H1 (cell line): ENCODE results near the gene CCDC192. TPM values are rescaled to one million over a fixed set of nuclear protein-coding genes. Genes with fewer than 3 reads are reported as not detected.

Source experiments
- CTCF ChIA-PET: fragments of 300-600 bp; sonication (Branson Sonifier 250); formaldehyde crosslinking; loops from one replicate; lab custom pipeline; 2021; ENCODE audit not compliant: partially characterized antibody; lab: Charles Lee
- POLR2A ChIA-PET: fragments of 300-600 bp; sonication (Branson Sonifier 250); formaldehyde crosslinking; loops from one replicate; lab custom pipeline; 2021; ENCODE audit warnings: inconsistent platforms; ENCODE audit not compliant: partially characterized antibody; lab: Charles Lee
- DNase-seq, 2 experiments: peaks; one replicate each; pipeline versions ENCODE4 v3.0.0 to v3.0.0-alpha.2; 2010 to 2022; ENCODE audit warnings: low spot score in 2 of 2, low read depth in 1 of 2, mixed read lengths in 1 of 2
- FAIRE-seq: peaks from 2 replicates; lab custom pipeline; 2011; peaks lifted over from hg19 to GRCh38; lab: Jason Lieb, UNC
- H2AFZ ChIP-seq: 2 replicates; pipeline ENCODE4 v1.8.1; 2012; ENCODE audit warnings: low read length, inconsistent platforms
- H2AK5ac ChIP-seq: 2 replicates; pipeline ENCODE4 v1.6.1; 2013; ENCODE audit warnings: low read depth, low read length
- H2BK120ac ChIP-seq: replicated peaks from 2 replicates; pipeline ENCODE3; 2013; ENCODE audit warnings: low read depth, low read length, inconsistent platforms
- H2BK12ac ChIP-seq: 2 replicates; pipeline ENCODE4 v1.6.1; 2013; ENCODE audit warnings: low read depth, low read length
- H2BK15ac ChIP-seq: 2 replicates; pipeline ENCODE4 v1.6.1; 2013; ENCODE audit warnings: low read length
- H2BK20ac ChIP-seq: 2 replicates; pipeline ENCODE4 v1.6.1; 2013; ENCODE audit warnings: low read length
- H2BK5ac ChIP-seq: 2 replicates; pipeline ENCODE4 v1.6.1; 2013; ENCODE audit warnings: low read depth, low read length
- H3K14ac ChIP-seq: 2 replicates; pipeline ENCODE4 v1.6.1; 2013; ENCODE audit warnings: inconsistent platforms; ENCODE audit not compliant: insufficient read length
- H3K18ac ChIP-seq: 2 replicates; pipeline ENCODE4 v1.6.1; 2013; ENCODE audit warnings: low read length; ENCODE audit errors: extremely low read depth
- H3K23ac ChIP-seq: 2 replicates; pipeline ENCODE4 v1.6.1; 2013; ENCODE audit warnings: inconsistent platforms; ENCODE audit not compliant: insufficient read length
- H3K23me2 ChIP-seq: 2 replicates; pipeline ENCODE4 v1.6.1; 2013; ENCODE audit warnings: low read depth, low read length
- H3K27ac ChIP-seq: 2 replicates; pipeline ENCODE4 v1.6.1; 2011; ENCODE audit warnings: low read depth, low read length, inconsistent platforms
- H3K27me3 ChIP-seq, 4 experiments: replicated peaks in 1 of 4; 1 replicate in 1 of 4; 2 replicates in 3 of 4; pipeline versions ENCODE4 v1.6.1 to v1.8.1; 2011 to 2013; ENCODE audit warnings: low read length in 3 of 4, mild to moderate bottlenecking in 3 of 4, inconsistent platforms in 2 of 4, mixed read lengths in 2 of 4, moderate library complexity in 1 of 4; ENCODE audit not compliant: control insufficient read depth in 3 of 4, insufficient read depth in 3 of 4; ENCODE audit errors: extremely low read depth in 1 of 4
- H3K36me3 ChIP-seq, 4 experiments: 2 replicates each; pipeline versions ENCODE4 v1.6.1 to v1.8.1; 2011 to 2013; ENCODE audit warnings: mild to moderate bottlenecking in 4 of 4, low read length in 3 of 4, moderate library complexity in 2 of 4, control low read depth in 1 of 4, inconsistent platforms in 1 of 4; ENCODE audit not compliant: insufficient read depth in 4 of 4, control insufficient read depth in 2 of 4
- H3K4ac ChIP-seq: replicated peaks from 2 replicates; pipeline ENCODE3; 2013; ENCODE audit warnings: low read length, low read depth, mixed read lengths, inconsistent platforms; ENCODE audit not compliant: insufficient read length
- H3K4me1 ChIP-seq, 4 experiments: replicated peaks in 1 of 4; 1 replicate in 1 of 4; 2 replicates in 3 of 4; pipeline versions ENCODE4 v1.6.1 to v1.8.1; 2011 to 2013; ENCODE audit warnings: low read length in 3 of 4, inconsistent platforms in 2 of 4, mixed read lengths in 1 of 4; ENCODE audit not compliant: insufficient read depth in 4 of 4, control insufficient read depth in 3 of 4
- H3K4me2 ChIP-seq, 2 experiments: 2 replicates each; pipeline versions ENCODE4 v1.6.1 to v1.8.1; 2011 to 2013; ENCODE audit warnings: low read depth in 2 of 2, low read length in 2 of 2, control low read depth in 1 of 2, inconsistent platforms in 1 of 2, mild to moderate bottlenecking in 1 of 2; ENCODE audit not compliant: insufficient read depth in 1 of 2
- H3K4me3 ChIP-seq, 4 experiments: fragments of 200-600, 300-600 bp in 1 of 4; sonication (generic), shearing (Covaris generic), sonication (Bioruptor Twin) in 1 of 4; 2 replicates each; pipeline versions ENCODE4 v1.5.1 to v1.8.1; 2011 to 2016; ENCODE audit warnings: low read length in 4 of 4, low read depth in 3 of 4, control low read depth in 2 of 4, inconsistent platforms in 2 of 4, mild to moderate bottlenecking in 2 of 4, mixed read lengths in 1 of 4, moderate library complexity in 1 of 4; ENCODE audit not compliant: insufficient read depth in 2 of 4; ENCODE audit errors: extremely low read depth in 1 of 4
- H3K56ac ChIP-seq: replicated peaks from 2 replicates; pipeline ENCODE3; 2013; ENCODE audit warnings: low read depth, mild to moderate bottlenecking, mixed read lengths, low read length, inconsistent platforms; ENCODE audit not compliant: insufficient read length
- H3K79me1 ChIP-seq: 2 replicates; pipeline ENCODE4 v1.6.1; 2013; ENCODE audit warnings: low read depth, low read length, control low read depth
- H3K79me2 ChIP-seq, 2 experiments: 2 replicates each; pipeline versions ENCODE4 v1.6.1 to v1.8.1; 2012 to 2013; ENCODE audit warnings: low read length in 2 of 2, mild to moderate bottlenecking in 2 of 2, inconsistent platforms in 1 of 2; ENCODE audit not compliant: insufficient read depth in 2 of 2, control insufficient read depth in 1 of 2
- H3K9ac ChIP-seq, 4 experiments: replicated peaks in 1 of 4; 1 replicate in 1 of 4; 2 replicates in 3 of 4; pipeline versions ENCODE4 v1.6.1 to v1.8.1; 2011 to 2013; ENCODE audit warnings: low read depth in 3 of 4, low read length in 3 of 4, control low read depth in 2 of 4, mild to moderate bottlenecking in 2 of 4, moderate library complexity in 2 of 4, inconsistent platforms in 1 of 4; ENCODE audit errors: extremely low read depth in 1 of 4
- H3K9me3 ChIP-seq, 2 experiments: 2 replicates each; pipeline versions ENCODE4 v1.6.1 to v1.8.1; 2012 to 2013; ENCODE audit warnings: mild to moderate bottlenecking in 2 of 2, moderate library complexity in 2 of 2, control low read depth in 1 of 2, inconsistent platforms in 1 of 2, low read depth in 1 of 2, low read length in 1 of 2, mixed read lengths in 1 of 2; ENCODE audit not compliant: insufficient read depth in 2 of 2
- H4K20me1 ChIP-seq, 2 experiments: replicated peaks in 1 of 2; 2 replicates each; pipeline versions ENCODE3 to v1.8.1; 2011 to 2013; ENCODE audit warnings: inconsistent platforms in 2 of 2, low read length in 2 of 2, mild to moderate bottlenecking in 1 of 2; ENCODE audit not compliant: insufficient read depth in 2 of 2, control insufficient read depth in 1 of 2
- H4K5ac ChIP-seq: 2 replicates; pipeline ENCODE4 v1.6.1; 2013; ENCODE audit warnings: low read length, low read depth, mixed read lengths, inconsistent platforms; ENCODE audit not compliant: insufficient read length
- H4K8ac ChIP-seq: 2 replicates; pipeline ENCODE4 v1.8.0; 2013; ENCODE audit warnings: mild to moderate bottlenecking, moderate library complexity, low read length, inconsistent platforms; ENCODE audit not compliant: insufficient read depth; ENCODE audit errors: extremely low read depth
- H4K91ac ChIP-seq: replicated peaks from 2 replicates; pipeline ENCODE3; 2013; ENCODE audit warnings: low read length, mixed read lengths, inconsistent platforms; ENCODE audit not compliant: insufficient read length
- BACH1 ChIP-seq: IDR thresholded peaks from 2 replicates; pipeline ENCODE4 v1.6.1; 2012; ENCODE audit warnings: low read length, improper control_type of control experiment
- BCL11A ChIP-seq, 2 experiments: IDR thresholded peaks; one replicate each; pipeline ENCODE4 v1.6.1; 2011; ENCODE audit warnings: low read depth in 2 of 2, low read length in 2 of 2, mild to moderate bottlenecking in 2 of 2
- CBX5 ChIP-seq: fragments of 300-800, 300-1000 bp; sonication (generic); IDR thresholded peaks from 2 replicates; pipeline ENCODE4 v1.7.1; 2016; ENCODE audit warnings: antibody characterized with exemption, low read length, low read depth
- EGR1 ChIP-seq: IDR thresholded peaks from 2 replicates; pipeline ENCODE4 v1.6.1; 2011; ENCODE audit warnings: low read depth, low read length, borderline replicate concordance
- EP300 ChIP-seq, 2 experiments: IDR thresholded peaks; 1 replicate in 1 of 2; 2 replicates in 1 of 2; pipeline ENCODE4 v1.6.1; 2011 to 2012; ENCODE audit warnings: low read depth in 2 of 2, low read length in 2 of 2, mild to moderate bottlenecking in 2 of 2, borderline replicate concordance in 1 of 2, inconsistent platforms in 1 of 2, moderate library complexity in 1 of 2
- GTF2F1 ChIP-seq: IDR thresholded peaks from 2 replicates; pipeline ENCODE4 v1.6.1; 2012; ENCODE audit warnings: low read depth, low read length, improper control_type of control experiment, borderline replicate concordance
- JUN ChIP-seq: IDR thresholded peaks from 2 replicates; pipeline ENCODE4 v1.6.1; 2011; ENCODE audit warnings: low read depth, mild to moderate bottlenecking, improper control_type of control experiment, low read length
- KDM4A ChIP-seq: IDR thresholded peaks from one replicate; pipeline ENCODE4 v1.7.1; 2012; ENCODE audit warnings: low read depth, mild to moderate bottlenecking, moderate library complexity, low read length, inconsistent platforms; ENCODE audit not compliant: severe bottlenecking
- KDM5A ChIP-seq: fragments of 200-600 bp; IDR thresholded peaks from 2 replicates; pipeline ENCODE4 v1.7.1; 2012; ENCODE audit warnings: mild to moderate bottlenecking, low read length, inconsistent platforms, mixed read lengths
- NRF1 ChIP-seq: IDR thresholded peaks from 2 replicates; pipeline ENCODE4 v1.6.1; 2011; ENCODE audit warnings: mild to moderate bottlenecking, low read depth, low read length, improper control_type of control experiment
- RBBP5 ChIP-seq: IDR thresholded peaks from 2 replicates; pipeline ENCODE4 v1.7.1; 2012; ENCODE audit warnings: low read depth, mild to moderate bottlenecking, inconsistent platforms, low read length, moderate library complexity, borderline replicate concordance
- SIN3A ChIP-seq, 2 experiments: IDR thresholded peaks in 1 of 2; conservative IDR thresholded peaks in 1 of 2; 2 replicates each; pipeline ENCODE4 v1.6.1; 2011 to 2012; ENCODE audit warnings: low read length in 2 of 2, improper control_type of control experiment in 1 of 2, low read depth in 1 of 2, mild to moderate bottlenecking in 1 of 2
- SUZ12 ChIP-seq: fragments of 200-600 bp; sonication (generic); IDR thresholded peaks from 2 replicates; pipeline ENCODE4 v1.6.1; 2012; ENCODE audit warnings: mild to moderate bottlenecking, inconsistent platforms, low read length, moderate library complexity, mixed read lengths
- TCF12 ChIP-seq: IDR thresholded peaks from 2 replicates; pipeline ENCODE4 v1.6.1; 2011; ENCODE audit warnings: low read depth, mild to moderate bottlenecking, low read length
- ZNF274 ChIP-seq: IDR thresholded peaks from 2 replicates; pipeline ENCODE4 v1.7.0; 2012; ENCODE audit warnings: low read length, borderline replicate concordance; ENCODE audit errors: extremely low read depth
- WGBS, 2 experiments: shearing (Covaris generic) in 1 of 2; methylation state at CpG; one replicate each; pipeline versions ENCODE4 v1.1.6 to v1.1.7; 2013 to 2015; ENCODE audit warnings: low lambda C conversion rate in 2 of 2, mixed read lengths in 2 of 2, inconsistent platforms in 1 of 2, low coverage in 1 of 2, missing lambda C conversion rate in 1 of 2; ENCODE audit not compliant: insufficient replicate concordance in 2 of 2, insufficient coverage in 1 of 2, insufficient read length in 1 of 2; ENCODE audit errors: extremely low coverage in 1 of 2, missing lambda C conversion rate in 1 of 2; 5-methylcytosine and 5-hydroxymethylcytosine counted together
- polyA plus RNA-seq, 7 experiments: library from polyadenylated mRNA; depleted of rRNA in 3 of 7; stranded (reverse) in 5 of 7; unstranded in 2 of 7; fragments of >200 nt in 5 of 7; fragments of 200-250 nt in 2 of 7; gene quantifications; 1 replicate in 5 of 7; 2 replicates in 1 of 7; 4 replicates in 1 of 7; pipeline versions ENCODE4 v1.2.1 to v1.2.3, GENCODE V29; 2011 to 2013; ENCODE audit warnings: missing spikeins in 2 of 7, mixed read lengths in 2 of 7
- total RNA-seq: library from RNA; stranded (reverse); fragmentation: NEBNext Ultra II Directional; extraction: Animal tissue kit (Norgen Biotek cat#: 25700); gene quantifications from 2 replicates; pipeline ENCODE4 v1.2.1, GENCODE V29; 2021

CCDC192 gene
- total and polyA plus RNA-seq, 2 of the 8 experiments (the other 6 are each of a cell fraction or from before 2014, with no cell fraction given), result 0.61 TPM; not detected in 1

DNA sequence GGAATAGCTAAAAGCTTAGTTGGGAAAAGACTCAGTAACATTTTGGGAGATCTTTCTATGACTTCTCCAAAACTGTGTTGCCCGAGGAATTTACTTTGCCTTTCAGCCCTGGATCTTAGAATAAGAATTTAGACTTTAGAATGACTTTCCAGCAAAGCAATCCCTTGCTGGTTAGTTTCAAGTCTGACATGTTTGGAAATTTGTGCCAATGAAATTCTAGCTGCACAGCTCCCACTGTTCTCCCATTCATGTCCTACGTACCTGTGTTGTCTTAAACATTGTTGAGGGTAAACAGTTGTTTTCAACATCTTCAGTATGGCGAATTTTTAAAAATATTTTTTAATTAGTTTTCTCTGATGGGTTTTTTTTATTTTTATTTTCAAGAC is 111.4 kb downstream of the CCDC192 start:
- WGBS, 2 experiments, result 91% methylated on average over 3 of the region's 3 CpGs; no CpG with 5 or more reads in 1 of the 2 experiments
- Histone ChIP-seq H3K4me2 (no peak overlapping the region), H2BK5ac (no peak overlapping the region)
- TF ChIP-seq EP300 (IDR thresholded peaks at IDR 0.05; ENCODE audit: borderline replicate concordance in 1 of 2, low read depth in 2 of 2, low read length in 2 of 2) (no peak), SIN3A (conservative IDR thresholded peaks at IDR 0.05 in 1 of 2, IDR thresholded peaks at IDR 0.05 in 1 of 2; ENCODE audit: low read depth in 1 of 2, low read length in 2 of 2) (no peak), BACH1 (no peak), BCL11A (IDR thresholded peaks at IDR 0.05; ENCODE audit: low read depth in 2 of 2, low read length in 2 of 2) (no peak), SUZ12 (no peak), TCF12 (no peak), KDM5A (no peak), RBBP5 (no peak), NRF1 (no peak), KDM4A (no peak), JUN (no peak), EGR1 (no peak), ZNF274 (no peak), GTF2F1 (no peak), CBX5 (no peak)

More for the DNA sequence above, 111.4 kb downstream of the CCDC192 start:
- ChIA-PET POLR2A (no interaction called here), CTCF (interaction anchor here (0.9 to 1.2 kb wide), 2 partner anchors 38 to 414 kb away, joined by 3 read pairs; no protein-coding TSS in a partner anchor)
- Histone ChIP-seq H2BK12ac (no peak overlapping the region), H3K23ac (no peak overlapping the region), H3K9me3 (no peaks in the 10 kb centered on the region), H2BK20ac (no peak overlapping the region), H3K79me2 (no peaks in the 10 kb centered on the region), H4K8ac (no peak overlapping the region), H2BK15ac (no peak overlapping the region), H4K20me1 (no peaks in the 10 kb centered on the region), H3K4me3 (no peak overlapping the region), H3K4ac (no peak overlapping the region), H3K14ac (no peak overlapping the region), H3K27ac (no peak overlapping the region), H3K23me2 (no peaks in the 10 kb centered on the region), H3K18ac (no peak overlapping the region), H3K36me3 (no peaks in the 10 kb centered on the region), H3K27me3 (no peaks in the 10 kb centered on the region), H2AFZ (no peak overlapping the region), H4K5ac (no peak overlapping the region), H2BK120ac (no peak overlapping the region), H2AK5ac (no peak overlapping the region), H3K79me1 (no peaks in the 10 kb centered on the region), H3K56ac (no peak overlapping the region), H4K91ac (no peak overlapping the region), H3K4me1 (peaks cover 2 to 11% (median 5%) of the 10 kb centered on the region in 4 experiments; a peak in 3 of 7 replicates), H3K9ac (no peak overlapping the region)
- no peak for DNase-seq
- no peak for FAIRE-seq
